HG02870 (cell line): ENCODE results near the gene JAKMIP1.

Experiments
- ATAC-seq: cut with Tn5 transposase; IDR thresholded peaks from one replicate; pipeline ENCODE4 v1.9.1; 2021; ENCODE audit warnings: mild to moderate bottlenecking, moderate library complexity; ENCODE audit not compliant: unreplicated experiment

Gene JAKMIP1

DNA sequence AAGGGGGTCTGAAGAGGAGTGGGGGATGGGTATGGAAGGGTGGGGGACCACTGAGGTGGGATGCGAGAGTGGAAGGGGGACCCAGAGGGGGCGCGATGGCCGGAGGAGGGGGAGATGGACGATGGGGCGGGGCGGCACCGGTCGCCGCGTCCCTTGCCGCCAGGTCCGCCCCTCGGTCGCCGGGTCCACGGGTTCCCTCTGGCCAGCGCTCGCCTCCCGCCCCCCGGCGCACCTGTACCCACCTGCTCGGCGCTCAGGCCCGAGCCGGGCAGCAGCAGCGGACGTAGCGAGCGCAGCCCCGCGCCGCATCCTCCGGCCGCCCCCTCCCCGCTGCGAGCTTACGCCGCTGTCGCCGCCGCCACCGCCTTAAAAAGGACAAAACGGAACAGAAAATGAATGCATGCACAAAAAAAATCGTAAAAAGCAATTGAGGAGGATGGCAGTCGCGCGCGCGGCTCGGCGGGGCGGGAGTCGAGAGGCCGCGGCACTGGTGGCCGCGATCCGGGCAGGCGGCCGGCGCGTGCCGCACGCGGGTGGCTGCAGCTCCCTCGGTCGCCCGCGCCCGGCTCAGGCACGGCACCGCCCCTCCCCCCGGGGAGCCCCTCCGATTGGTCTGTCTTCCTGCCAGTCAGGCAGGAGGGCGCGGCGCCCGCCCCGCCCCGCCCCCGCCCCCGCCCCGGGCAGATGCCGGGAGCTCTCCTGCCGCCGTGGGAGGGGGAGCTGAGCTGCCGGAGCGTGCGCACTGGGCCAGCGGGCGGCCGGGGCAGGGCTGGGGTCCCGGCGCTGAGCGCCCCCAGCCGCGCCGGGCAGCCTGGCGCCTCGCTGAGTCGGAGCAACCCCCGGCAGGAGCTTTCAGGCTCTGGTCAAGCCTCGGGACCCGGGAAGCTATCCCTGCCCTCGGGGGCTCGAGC, at the start of gene JAKMIP1:
JAKMIP1 (minus strand) TSS at position 539 of the 911 bp plus-strand sequence. CDS start 87,699 bp downstream, outside the sequence.
- peak; percentile 76 for ATAC-seq

DNA sequence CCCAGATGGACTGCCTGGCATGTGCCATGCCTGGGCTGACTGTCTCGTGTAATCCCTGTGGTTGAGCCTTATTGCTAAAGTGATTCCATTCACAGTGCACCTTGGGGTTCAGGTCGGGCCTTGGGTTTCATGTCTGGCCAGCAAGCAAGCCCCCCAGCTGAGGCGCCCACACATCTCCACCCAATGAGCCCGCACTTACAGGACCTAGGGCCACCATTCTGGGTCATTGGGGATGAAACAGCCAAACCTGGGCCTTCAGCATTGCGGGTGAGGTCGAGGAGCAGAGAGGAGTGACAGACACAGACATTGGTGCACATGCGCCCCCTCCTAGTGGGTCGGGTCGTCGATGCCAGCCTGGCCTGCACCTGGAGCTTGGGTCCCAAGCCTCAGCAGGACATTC, 48.0 kb upstream of the JAKMIP1 start:
- ATAC-seq: no peak

DNA sequence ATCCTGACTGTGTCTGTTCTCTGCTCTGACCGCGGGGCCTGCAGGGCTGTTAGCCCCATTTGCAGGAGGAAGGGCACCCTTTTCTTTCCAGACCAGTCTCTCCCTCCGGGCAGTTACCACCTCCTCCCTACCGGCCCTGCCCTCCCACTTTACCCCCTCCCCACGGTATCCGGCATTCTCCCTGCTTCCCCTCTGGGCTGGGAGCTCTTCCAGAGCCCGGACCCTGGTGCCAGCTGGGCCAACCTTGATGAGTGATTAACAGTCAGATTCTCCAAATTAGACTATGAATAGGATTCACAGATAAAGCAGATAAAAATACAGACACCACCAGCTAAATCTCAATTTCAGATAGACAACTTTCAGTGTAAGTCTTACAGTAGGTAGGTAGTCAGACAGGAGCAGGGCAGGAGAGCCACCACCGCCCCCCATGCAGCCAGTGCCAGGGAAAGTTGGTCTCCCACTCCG, 45.9 kb upstream of the JAKMIP1 start:
- no peak for ATAC-seq

DNA sequence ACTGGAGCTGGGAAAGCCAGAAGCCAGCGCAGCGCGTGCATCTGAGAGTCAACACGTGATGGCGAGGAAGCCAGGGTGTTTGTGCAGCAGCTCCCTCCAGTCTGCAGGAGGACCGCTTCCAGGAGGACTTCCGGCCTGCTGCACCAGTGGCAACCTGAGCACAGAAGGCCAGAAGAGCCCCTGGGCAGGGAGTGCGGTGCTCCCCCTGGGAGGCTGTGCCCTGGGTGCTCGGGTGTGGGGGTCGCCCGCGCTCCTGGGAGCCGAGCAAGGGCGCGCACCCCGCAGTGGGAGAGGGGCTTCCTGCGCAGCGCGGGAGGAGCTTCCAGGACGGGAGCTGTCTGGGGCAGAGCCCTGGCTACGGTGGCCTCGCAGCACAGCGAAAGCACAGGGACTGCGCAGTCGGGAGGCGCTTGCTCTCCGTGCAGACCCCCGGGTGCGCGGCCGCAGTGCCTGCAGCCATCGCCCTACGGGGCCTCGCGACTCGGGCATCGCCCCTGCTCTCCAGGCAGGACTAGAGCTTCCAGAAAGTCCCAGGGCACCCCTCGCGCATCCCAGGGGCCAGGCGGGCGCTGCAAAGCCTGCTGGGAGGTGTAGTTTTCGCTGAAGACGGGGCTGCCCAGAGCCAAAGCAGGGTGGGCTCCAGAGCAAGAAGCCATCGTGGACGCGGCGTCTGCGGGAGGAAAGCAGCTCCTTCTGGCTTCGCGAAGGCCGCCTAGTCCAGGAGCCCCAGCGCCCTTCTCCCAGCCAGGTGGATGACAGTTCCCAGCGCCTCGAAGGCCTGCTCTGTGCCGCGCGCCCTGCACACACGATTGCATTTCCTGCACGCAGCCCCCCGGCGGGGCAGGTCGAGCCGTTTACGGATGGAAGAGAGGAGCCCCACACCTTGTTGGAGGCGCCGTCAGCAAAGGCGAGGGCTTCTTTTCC, 45.2 kb upstream of the JAKMIP1 start:
- ATAC-seq: no peak

DNA sequence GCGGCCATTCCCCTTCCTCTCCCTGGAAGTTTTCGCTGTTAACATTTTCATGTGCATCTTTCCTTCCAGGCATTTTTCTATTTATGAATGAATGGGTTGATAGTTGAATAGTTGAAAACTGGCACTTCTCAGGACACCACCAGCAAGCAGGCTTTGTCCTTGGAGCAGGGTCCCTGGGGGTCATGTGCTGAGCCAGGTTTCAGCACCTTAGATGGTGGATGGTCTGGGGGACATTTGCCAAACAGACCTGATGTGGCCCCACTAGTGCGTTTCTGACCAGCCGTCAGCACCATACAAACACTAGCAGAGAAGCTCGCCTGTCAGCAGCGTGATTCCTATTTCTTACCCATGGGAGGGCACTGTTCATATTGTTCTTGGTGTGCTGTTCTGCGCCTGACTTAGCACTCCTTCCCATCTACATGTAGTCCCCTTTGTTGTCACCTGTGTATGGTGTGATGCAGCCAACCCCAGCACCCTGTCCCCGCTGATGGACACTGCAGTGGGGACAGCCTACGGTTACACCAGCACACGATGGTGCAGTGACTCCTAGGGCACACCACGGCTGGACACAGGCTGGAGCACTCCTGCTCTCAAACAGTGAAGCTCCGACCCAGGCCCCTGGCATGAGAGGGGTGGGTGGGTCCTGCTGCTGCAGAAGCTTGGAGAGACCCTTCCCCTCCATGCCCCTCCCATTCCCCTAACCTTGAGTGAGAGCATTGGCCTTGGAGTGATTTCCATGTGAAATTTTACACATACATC, 42.1 kb upstream of the JAKMIP1 start:
- ATAC-seq: no peak

DNA sequence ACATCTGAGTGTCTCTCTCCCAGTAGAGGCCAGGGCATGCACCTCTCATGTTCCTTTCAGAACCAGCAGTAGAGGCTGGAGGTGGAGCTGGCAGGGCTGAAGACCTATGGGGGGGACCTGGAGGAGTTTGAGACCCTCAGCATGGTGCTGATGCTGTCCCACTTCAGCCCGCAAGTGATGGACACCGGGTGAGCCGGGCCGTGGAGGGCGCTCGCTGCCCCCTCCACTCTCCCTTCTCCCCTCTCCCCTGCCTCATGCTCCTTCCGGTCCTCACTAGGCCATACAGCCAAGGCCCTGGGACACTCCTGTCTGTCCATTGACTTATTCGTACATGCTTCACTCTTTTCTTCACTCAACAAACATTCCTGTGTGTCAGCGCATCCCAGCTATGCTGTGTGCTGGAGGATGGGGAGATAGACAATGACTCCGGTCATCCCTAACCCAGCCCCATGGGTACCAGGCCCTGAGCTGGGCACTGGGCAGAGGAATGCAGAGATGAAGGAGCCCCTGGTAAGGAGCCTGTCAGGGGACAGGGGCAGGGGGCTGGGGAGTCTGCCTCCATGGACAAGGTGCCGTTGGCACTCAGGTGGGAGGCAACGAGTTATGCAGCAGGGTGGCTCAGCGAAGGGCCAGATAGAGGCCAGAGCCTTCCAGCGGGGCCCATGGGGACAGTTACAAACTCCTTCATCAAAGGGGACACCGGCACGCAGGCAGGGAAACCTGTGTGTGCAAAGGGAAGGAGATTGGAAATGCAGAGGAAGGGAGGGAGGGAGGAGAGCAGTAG, 40.9 kb upstream of the JAKMIP1 start:
- no peak for ATAC-seq

DNA sequence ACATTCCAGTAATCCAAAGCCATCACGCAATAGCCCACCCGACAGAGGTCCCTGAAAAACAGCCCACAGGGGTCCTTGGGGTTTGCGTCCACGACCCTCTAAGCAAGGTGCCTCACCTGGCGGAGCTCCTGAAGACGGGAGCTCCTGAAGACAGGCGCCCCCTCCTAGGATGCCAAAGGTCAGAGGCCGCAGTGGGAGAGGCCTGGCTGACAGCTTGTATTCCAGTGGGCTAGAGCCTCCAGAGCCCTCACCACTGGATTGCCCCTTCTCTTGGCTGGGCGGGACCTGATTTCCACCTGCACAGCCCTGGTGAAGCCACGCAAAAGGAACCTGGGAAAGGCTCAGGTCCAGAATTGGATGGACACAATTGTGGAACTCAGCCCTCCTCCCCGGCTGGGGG, 39.6 kb upstream of the JAKMIP1 start:
- ATAC-seq: no peak

DNA sequence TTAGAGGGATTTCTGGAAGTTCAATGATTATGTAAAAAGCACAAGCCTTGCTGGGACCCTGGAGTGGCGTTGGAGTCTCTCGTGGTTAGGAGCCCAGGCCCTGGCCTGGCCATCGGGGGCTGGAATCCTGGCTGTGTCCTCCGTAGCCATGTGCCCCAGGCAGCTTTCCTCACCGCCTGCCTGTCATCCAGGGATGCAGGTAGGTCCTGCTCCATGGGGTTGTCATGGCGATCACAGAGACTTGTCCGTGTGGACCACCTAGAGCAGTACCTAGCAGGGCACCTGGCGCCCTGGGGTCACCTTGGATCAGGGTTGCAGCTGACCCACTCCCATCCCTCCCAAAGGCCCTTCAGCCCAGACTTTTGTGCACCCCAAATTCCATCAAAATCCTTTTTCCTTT, 39.1 kb upstream of the JAKMIP1 start:
- ATAC-seq: no peak

DNA sequence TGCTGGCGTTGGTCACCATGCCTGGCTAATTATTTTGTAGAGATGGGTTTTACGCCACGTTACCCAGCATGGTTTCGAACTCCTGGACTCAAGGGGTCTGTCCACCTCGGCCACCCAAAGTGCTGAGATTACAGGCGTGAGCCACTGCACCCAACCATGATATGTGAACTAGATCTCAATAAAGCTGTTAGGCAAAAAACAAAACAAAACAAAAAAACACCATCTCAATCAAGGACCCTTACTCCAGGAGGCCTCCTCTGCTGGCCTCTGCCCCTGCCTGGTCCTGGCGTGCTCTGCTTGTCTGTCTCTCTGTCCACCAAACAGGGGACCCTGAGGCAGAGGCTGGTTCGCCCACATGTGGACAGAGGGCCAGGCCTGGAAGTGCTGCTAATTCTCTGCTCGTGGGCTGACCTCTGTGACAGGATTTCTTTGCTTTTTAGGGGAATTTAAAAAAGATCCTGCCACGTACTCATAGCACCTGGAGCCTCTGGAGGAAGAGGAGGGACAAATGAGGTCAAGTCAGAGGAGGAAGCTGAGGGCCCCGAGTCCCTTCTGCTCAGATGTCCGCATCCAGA, 36.6 kb upstream of the JAKMIP1 start:
- no peak for ATAC-seq

DNA sequence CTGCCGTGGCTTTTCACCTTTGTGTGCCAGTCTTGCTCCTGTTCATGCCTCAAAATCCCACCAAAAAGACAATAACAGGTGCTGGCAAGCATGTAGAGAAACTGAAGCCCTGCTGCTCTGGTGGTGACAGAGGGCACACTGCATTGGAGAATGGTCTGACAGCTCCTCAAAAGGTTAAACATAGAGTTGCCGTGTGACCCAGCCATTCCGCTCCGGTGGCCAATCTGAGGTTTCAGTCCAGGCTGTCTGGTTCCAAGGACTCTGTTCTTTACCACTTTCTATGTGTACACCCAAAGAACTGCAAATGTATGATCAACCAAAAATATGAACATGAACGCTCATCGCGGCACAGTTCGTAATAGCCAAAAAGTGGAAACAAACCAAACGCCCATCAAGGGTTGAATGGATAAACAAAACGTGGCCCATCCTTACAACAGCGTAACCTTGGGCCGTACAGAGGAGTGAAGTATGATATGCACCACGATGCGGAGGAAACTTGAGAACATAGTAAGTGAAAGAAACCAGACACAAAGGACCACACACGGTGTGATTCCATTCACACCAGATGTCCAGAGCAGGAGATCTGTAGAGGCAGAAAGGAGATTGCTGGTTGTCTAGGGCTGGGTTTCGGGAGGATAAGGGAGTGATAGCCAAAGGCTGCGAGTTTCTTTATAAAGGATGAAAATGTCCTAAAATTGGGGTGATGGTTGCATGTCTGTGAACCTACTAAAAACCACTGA, 35.7 kb upstream of the JAKMIP1 start:
- ATAC-seq: no peak

DNA sequence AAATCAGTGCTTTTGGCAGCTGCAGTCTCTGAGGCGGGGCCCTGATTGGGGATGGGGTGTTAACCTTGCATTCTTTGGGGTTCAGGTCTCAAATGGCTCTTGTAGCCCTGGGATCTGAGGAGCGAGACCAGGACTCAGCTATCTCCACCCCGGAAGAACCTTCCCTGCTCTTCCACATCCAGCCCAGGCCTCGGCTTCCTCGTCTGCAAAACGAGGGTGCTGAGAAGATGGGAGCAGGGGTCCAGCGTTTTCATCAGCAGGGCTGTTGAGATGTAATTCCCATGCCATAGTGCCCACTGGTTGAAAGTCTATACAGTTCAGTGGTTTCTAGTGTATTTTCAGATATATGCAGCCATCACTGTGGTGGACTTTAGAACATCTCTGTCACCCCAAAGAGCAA, 34.7 kb upstream of the JAKMIP1 start:
- ATAC-seq: no peak

DNA sequence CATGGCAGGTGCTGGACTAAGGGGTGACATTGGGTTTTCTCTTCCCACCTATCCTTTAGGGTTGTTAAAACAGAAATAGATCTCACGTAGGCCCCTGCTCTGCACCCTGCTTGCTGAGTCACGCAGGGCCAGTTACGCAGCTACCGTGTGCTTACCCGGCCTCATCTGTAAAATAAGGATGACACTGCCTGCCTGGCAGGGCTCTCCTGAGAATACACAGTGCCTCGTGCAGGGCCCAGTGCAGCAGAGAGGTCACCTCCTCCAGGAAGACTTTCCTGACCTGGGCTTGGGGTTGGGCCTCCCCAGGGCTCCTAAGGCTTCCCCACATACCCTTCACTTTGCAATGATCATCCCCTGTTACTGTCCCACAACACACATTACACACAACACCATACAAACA, 33.6 kb upstream of the JAKMIP1 start:
- no peak for ATAC-seq

DNA sequence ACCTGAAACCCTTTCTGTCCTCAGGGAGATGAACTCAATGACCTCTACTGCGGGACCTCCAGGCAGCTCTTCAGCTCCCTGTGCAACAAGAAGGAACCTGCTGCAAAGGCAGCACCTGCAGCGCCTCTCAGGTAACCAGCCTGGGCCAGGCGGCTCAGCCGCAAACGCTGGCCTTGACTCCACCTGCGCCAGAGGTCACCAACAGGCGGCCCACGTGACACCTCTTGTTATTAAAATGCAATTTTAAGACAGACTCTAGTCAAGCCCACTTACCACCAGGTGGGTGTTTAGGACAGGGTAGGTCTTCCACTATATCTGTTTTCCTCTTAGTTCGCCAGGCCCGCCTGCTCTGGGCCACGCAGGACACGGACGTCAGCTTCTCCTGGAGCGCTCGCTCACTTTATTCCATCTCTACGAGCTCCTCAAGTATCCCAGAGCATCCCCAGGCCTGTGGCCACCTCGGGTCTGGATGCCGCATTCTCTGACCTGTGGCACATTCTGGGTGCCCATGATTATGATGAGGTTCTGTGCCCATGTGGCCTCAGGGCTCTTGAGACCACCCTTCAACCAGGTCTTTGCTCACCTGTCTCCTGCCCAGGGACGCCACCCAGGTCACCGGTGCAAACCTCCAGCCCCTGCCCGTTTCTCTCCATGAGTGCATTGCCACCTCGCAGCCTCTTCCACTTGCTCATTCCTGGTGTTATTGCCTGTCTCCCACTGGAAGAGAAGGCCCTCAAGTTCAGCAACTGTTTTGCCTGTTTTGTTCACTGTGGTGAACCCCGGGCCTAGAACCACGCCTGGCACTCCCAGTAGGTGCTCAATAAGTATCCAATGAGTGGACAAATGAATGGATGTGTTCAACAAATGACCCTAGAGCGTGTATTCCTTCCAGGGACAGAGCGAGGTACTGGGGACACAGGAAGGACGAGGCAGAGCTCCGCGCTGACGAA, 32.8 kb upstream of the JAKMIP1 start:
- no peak for ATAC-seq

DNA sequence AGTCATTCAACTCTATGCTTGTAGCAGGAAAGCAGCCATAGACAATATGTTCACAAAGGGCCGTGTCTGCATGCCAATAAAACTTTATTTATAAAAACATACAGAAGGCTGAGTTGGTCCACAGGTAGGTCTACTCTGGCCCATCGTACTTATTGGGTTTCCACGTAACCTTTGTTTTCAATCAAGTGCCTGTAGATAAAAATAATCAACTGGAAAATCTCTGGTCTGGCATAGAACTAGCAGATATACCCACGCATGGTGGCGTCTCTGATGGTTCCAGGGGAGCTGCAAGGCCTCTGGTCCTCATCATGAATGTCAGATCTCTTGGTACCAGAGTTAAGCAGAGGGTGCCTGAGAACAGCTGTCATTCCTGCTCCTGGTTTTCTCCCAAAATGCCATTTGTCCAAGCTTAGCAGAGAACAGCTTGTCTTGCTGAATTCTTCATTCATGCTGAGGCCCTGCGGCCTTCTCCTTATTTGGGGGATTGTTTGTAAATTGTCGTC, 31.4 kb upstream of the JAKMIP1 start:
- no peak for ATAC-seq

DNA sequence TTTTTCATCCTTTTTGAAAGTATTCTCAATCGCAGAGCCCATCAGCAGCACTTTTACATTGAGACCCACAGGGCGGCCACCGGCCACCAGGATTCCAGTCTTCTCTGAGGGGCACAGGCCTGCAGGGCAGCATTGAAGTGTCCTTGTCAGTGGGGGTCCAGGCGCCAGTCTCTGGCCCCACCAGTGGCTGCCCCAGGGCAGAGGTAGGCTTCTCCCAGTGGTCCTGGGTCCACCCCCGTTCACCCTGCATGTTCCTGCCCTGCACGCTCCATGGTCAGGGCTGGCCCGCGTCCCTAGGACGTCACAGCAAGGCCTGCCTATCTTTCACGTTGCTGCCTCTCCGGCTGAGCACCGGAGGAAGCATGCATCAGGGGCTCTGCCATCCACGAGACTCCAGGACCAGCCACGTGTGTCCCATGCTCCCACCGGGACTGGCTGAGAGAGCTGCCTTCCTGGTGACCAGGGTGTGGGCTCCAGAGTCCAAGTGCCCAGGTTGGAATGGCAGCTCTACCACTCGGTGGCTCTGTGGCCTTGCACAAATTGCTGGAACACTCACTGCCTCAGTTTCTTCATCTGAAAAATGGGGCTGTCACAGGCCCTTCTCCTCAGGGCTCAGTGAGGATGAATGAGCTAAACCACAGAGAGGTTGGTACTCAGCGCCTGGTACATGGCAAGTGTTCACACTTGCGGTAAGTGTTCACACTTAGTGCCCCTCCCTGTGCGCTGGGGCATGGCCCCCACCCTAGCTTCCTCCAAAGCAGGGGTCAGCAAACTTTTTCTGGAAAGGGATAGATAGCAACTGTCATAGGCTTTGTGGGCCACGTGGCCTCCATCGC, 30.7 kb upstream of the JAKMIP1 start:
- no peak for ATAC-seq

DNA sequence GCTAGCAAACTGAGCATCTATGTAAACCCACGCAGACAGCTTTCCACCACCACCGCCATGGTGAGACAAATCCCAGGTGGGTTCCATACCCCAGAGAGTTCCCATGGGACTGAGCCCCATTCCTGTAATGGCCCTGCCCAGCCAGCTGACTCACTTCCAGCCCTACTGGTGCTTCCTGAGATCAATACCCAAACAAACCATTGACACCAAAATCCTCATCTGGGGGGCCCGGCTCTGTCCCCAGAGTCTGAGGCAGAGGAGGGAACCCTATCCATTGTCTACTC, 30.1 kb upstream of the JAKMIP1 start:
- ATAC-seq: no peak
